Measurements from ENCODE around the gene GRK5.

Gene GRK5

DNA sequence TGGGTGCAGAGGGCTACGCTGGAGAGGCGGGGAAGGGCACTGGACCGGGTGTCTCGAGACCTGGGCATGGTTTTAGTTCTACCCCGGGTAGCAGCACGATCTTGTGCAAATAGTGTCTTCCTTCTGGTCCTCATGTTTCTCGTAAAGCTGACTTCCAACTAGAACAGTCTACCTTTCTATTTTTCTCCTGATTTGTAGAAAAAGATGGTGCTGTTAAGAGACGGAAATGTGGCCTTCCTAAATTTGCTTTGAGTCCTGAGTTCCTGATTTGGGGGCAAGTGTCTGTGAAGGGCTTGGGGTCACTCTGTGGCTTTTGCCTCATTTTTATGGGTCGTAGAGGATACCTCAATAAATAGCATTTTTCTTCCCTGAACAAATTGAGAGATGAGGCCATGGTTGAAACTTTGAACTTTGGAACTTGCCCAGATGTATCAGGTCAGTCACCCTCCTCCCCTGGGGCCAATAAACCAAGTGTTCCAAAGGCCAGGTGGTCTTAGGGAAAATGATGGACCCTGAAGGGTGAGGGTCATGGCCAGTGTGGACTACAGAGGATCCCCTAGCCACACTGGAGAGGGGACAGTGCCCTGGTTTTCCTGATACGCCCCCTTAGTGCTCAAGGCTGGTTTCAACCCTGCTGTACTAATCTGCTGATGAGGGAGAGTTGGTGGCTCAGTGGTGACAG, 45.2 kb downstream of the GRK5 start:
- no peaks in the 10 kb centered on the region for H3K79me2 ChIP-seq (ENCODE audit: control insufficient read depth, low read length)
- H3K4me3 ChIP-seq (ENCODE audit: low read length), result no peak overlapping the region
- H3K4me2 ChIP-seq (ENCODE audit: low read length), result no peak overlapping the region
- H3K9me2 ChIP-seq (replicated peaks; ENCODE audit: control insufficient read depth, low read length), result no peaks in the 10 kb centered on the region
- no peak for TF ChIP-seq EZH2phosphoT487 (IDR thresholded peaks at IDR 0.05; ENCODE audit: borderline replicate concordance, low read length)
- TF ChIP-seq, protein P1, sequence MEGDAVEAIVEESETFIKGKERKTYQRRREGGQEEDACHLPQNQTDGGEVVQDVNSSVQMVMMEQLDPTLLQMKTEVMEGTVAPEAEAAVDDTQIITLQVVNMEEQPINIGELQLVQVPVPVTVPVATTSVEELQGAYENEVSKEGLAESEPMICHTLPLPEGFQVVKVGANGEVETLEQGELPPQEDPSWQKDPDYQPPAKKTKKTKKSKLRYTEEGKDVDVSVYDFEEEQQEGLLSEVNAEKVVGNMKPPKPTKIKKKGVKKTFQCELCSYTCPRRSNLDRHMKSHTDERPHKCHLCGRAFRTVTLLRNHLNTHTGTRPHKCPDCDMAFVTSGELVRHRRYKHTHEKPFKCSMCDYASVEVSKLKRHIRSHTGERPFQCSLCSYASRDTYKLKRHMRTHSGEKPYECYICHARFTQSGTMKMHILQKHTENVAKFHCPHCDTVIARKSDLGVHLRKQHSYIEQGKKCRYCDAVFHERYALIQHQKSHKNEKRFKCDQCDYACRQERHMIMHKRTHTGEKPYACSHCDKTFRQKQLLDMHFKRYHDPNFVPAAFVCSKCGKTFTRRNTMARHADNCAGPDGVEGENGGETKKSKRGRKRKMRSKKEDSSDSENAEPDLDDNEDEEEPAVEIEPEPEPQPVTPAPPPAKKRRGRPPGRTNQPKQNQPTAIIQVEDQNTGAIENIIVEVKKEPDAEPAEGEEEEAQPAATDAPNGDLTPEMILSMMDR (IDR thresholded peaks at IDR 0.05; ENCODE audit: low read depth, low read length, poor library complexity, severe bottlenecking), result no peak
- no peaks in the 10 kb centered on the region for H3K36me3 ChIP-seq (ENCODE audit: control insufficient read depth, low read length)
- H4K20me1 ChIP-seq (ENCODE audit: control insufficient read depth, insufficient read depth, low read depth, low read length), result no peaks in the 10 kb centered on the region
- H3F3A ChIP-seq (ENCODE audit: control insufficient read depth, insufficient read depth), result no peaks in the 10 kb centered on the region
- H3K27ac ChIP-seq (ENCODE audit: low read depth, low read length), result no peak overlapping the region
- H3K27me3 ChIP-seq (ENCODE audit: control insufficient read depth, low read length), result no peaks in the 10 kb centered on the region
- no peaks in the 10 kb centered on the region for H3K4me1 ChIP-seq (ENCODE audit: control insufficient read depth, low read length)
- H3K9me3 ChIP-seq (ENCODE audit: control insufficient read depth, insufficient read depth, low read length), result no peaks in the 10 kb centered on the region

DNA sequence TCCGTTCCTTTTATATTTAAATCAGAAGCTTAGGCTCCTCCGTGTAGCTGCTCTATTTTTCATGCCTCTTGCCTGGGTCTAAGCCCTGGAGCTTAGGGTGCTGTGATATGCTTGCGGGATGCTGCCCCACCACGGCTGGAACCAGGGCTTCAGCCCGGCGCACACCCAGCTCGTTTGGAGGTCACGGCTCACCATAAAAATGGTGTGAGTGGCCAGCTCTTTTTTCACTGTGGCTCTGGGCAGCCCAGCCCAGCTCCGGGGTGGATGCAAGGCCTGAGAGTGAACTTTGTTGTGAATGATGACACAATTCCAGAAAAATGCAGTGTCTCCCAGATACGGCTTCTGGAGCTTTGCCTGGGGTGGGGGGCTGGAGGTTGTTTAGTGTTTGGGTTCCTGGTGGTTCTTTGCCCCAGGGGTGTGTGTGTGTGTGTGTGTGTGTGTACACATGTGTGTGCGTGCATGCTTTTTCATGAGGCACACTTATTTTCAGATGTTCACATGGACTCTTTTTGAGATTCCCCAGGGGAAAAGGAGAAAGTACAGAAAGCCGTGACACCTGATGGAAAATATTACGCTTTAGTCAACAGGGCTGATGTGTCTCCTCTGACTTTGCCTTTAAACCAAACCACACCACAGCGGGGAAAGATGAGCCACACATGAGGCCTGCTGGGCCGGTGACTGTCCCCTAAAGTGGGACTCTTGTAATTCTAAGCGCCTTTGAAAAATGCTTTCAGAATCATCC, 46.2 kb downstream of the GRK5 start:
- Histone ChIP-seq H3K9me3 (ENCODE audit: control insufficient read depth, insufficient read depth, low read length) (no peaks in the 10 kb centered on the region), H4K20me1 (ENCODE audit: control insufficient read depth, insufficient read depth, low read depth, low read length) (no peaks in the 10 kb centered on the region), H3K79me2 (ENCODE audit: control insufficient read depth, low read length) (no peaks in the 10 kb centered on the region), H3K4me3 (ENCODE audit: low read length) (no peak overlapping the region), H3K27ac (ENCODE audit: low read depth, low read length) (no peak overlapping the region), H3K27me3 (ENCODE audit: control insufficient read depth, low read length) (no peaks in the 10 kb centered on the region), H3F3A (ENCODE audit: control insufficient read depth, insufficient read depth) (no peaks in the 10 kb centered on the region), H3K4me1 (ENCODE audit: control insufficient read depth, low read length) (no peaks in the 10 kb centered on the region), H3K36me3 (ENCODE audit: control insufficient read depth, low read length) (no peaks in the 10 kb centered on the region), H3K9me2 (replicated peaks; ENCODE audit: control insufficient read depth, low read length) (no peaks in the 10 kb centered on the region), H3K4me2 (ENCODE audit: low read length) (no peak overlapping the region)
- TF ChIP-seq, protein P1 (IDR thresholded peaks at IDR 0.05; ENCODE audit: low read depth, low read length, poor library complexity, severe bottlenecking), result no peak
- no peak for TF ChIP-seq EZH2phosphoT487 (IDR thresholded peaks at IDR 0.05; ENCODE audit: borderline replicate concordance, low read length)

DNA sequence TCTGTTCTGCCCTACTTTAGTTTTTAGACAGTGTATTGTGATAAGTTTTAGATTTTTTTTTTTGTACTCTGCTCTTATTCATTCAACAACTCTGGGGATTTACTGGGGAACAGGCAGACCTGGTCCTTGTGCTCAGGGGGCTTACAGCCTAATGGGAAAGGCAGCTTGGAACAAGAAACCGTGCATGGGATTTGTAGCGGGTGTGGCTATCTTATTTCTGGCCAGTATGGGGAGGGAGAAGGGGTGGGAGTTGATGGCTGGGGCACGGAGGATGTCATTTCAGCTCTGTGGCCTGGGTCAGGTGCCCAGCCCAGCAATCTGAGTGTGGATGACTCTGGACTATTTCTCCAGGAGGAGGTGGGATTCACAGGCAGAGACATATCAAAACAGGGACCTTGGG, 47.0 kb downstream of the GRK5 start:
- Histone ChIP-seq H4K20me1 (ENCODE audit: control insufficient read depth, insufficient read depth, low read depth, low read length) (no peaks in the 10 kb centered on the region), H3K79me2 (ENCODE audit: control insufficient read depth, low read length) (no peaks in the 10 kb centered on the region), H3F3A (ENCODE audit: control insufficient read depth, insufficient read depth) (no peaks in the 10 kb centered on the region), H3K4me1 (ENCODE audit: control insufficient read depth, low read length) (no peaks in the 10 kb centered on the region), H3K27ac (ENCODE audit: low read depth, low read length) (no peak overlapping the region), H3K9me3 (ENCODE audit: control insufficient read depth, insufficient read depth, low read length) (no peaks in the 10 kb centered on the region), H3K27me3 (ENCODE audit: control insufficient read depth, low read length) (no peaks in the 10 kb centered on the region), H3K4me2 (ENCODE audit: low read length) (no peak overlapping the region), H3K36me3 (ENCODE audit: control insufficient read depth, low read length) (no peaks in the 10 kb centered on the region), H3K4me3 (ENCODE audit: low read length) (no peak overlapping the region), H3K9me2 (replicated peaks; ENCODE audit: control insufficient read depth, low read length) (no peaks in the 10 kb centered on the region)
- TF ChIP-seq, protein P1 (IDR thresholded peaks at IDR 0.05; ENCODE audit: low read depth, low read length, poor library complexity, severe bottlenecking), result no peak
- TF ChIP-seq EZH2phosphoT487 (IDR thresholded peaks at IDR 0.05; ENCODE audit: borderline replicate concordance, low read length), result no peak
